Measurements from ENCODE around the gene KIAA1755.

KIAA1755 gene, protein sequence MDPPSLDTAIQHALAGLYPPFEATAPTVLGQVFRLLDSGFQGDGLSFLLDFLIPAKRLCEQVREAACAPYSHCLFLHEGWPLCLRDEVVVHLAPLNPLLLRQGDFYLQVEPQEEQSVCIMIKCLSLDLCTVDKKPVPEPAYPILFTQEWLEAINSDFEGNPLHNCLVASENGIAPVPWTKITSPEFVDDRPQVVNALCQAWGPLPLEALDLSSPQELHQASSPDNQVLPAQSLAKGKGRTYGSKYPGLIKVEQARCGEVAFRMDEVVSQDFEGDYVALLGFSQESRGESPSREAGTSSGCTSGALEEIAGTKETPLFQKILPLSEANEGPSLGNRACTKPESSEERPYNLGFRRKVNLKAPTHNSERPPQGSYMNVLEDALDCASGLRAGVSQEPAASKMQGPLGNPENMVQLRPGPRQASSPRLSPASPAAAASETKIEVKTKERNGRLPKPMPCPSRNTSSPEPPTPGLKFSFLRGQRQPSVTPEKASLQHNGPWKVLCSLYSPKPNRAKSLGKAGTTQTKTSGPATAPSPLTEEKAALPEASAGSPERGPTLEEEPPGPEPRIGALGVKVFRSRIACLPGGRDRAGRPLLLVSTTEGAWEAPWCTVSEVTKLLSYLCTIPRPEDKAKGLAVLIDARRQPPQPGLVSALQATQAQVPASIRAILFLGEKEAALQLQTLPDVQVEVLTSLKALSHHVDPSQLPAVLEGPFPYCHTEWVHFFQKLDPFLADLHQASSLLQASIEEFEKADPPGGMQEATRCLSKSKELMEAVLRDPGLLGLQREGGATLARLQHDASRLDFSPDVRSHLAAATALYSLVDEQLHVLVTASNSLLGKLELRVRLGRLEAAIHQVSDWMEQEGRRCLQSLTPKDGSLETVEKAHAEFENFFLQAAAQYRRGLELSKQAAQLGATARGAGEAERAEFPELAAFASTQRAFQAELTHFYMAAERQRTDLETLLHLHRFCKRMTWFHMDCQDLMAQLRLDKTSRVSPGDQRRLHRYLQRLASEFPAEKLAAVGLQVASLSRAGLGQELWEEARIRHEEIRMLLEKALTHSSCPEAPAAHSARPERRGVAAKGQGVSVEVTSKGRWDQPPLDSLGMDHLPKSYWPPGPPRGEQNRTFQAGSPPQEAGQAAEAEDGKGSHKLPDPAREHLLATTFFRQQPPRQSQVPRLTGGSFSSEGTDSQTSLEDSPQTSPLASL

GRCh38 chr20:38260378-38261053 lies at the start of gene KIAA1755:
Gene KIAA1755 (minus strand): TSS chr20:38260735. CDS start chr20:38260500, 235 bp downstream.
- no peak for DNase-seq

- DNase-seq = no peak
Observed at GRCh38 chr20:38308447-38308846, 47.9 kb upstream of the KIAA1755 start.

GRCh38 chr20:38308047-38308438 lies 47.5 kb upstream of the KIAA1755 start:
- DNase-seq = no peak

DNA sequence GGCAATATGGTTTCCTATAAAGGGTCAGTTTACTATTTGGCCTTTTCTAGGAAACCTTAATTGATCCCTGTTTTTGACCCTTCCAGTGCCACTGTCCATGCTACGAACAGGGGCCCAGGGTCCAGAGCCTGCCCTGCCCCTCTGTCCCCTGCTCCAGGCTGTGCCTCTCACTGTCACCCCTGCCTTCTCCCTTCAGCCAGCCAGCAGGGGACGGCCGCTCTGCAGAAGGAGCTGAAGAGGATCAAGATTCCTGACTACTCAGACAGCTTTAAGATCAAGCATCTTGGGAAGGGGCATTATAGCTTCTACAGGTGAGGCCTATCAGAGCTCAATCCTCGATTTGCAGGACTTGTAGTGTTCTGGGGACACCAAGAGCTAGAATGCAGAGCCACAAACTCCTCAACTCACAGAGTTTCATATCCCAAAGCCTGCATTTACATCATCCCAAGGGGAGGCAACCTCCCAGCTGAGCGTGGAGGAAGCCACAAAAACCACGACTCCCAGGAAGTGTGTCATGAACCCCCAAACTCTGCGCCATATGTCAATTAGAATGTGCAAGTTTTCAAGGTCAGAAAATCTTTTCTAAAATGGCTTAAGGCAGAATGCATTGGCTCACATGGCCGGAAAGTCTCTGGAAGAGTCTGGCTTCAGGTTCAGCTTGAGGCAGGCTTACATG lies 47.0 kb upstream of the KIAA1755 start:
- no peak for DNase-seq

DNA sequence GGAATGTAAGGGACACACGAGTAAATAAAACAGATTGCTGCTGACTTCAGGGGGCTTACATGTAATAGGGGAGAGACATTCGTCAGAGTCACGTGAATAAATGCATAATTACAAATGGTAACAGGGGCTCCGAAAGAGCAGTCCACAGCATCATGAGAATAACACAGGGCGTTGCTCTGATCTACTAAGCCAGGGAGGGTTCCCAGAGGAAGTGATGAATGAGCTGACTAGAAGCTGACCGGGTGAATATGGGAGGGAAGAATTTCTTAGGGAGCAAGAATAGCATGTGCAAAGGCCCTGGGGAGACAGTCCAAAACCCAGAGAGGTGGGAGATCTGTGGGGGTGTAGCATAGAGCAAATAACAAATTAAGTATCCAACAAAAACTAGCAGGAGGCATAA lies 45.8 kb upstream of the KIAA1755 start:
- no peak for DNase-seq

DNA sequence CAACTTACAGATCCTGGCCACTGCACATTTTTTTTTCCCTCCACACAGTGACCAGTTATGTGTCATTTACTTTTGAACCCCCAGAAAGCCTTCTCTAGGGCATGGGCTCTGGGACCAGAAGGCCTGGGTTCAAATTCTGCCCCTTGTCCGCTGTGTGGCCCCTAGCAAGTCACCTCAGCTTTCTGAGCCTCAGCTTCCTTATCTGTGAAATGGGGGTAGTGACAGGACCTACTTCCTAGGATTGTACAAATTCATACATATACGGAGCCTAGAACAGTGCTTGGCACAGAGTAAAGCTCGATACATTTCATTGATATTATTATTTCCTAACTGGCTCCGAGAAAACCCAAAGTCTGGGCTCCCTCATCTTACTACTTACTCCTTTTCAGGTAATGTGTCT lies 45.0 kb upstream of the KIAA1755 start:
- DNase-seq = no peak

DNA sequence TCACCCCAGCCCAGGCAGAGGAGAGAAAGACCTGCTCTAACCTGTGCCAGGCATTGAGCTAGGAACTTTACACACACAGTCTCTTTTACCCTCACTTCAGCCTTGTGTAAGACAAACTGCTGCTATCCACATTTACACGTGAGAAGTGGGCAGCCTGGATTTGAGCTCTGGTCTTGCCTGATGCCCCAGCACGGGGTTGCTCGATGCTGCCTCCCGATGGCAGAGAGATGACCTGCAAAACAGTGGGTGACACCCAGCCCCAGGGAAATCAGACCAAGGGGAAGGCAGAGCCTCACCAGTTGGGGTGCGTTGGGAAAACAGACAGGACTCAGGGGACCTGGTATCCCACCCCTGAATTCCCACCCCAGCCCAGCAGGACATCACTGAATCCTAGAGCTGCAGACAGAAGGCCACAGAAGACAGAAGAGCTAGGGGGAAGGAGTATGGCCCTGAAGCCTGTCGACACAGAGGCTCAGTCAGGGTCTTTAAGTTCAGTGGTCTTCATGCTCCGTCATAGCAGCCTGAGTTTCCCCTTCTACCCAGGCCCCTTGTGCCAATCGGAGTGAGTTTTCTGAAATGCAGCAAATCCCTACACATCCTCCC lies 44.4 kb upstream of the KIAA1755 start:
- no peak for DNase-seq

GRCh38 chr20:38303908-38304379 lies 43.4 kb upstream of the KIAA1755 start, which contains the start of gene BPI:
Gene BPI (plus strand): TSS chr20:38304156. CDS start chr20:38304224, 68 bp downstream.
- DNase-seq = no peak

- no peak for DNase-seq
Observed at GRCh38 chr20:38302786-38303185, 42.3 kb upstream of the KIAA1755 start.

GRCh38 chr20:38301309-38301708 lies 40.8 kb upstream of the KIAA1755 start:
- no peak for DNase-seq

GRCh38 chr20:38300438-38300837 lies 39.9 kb upstream of the KIAA1755 start:
- DNase-seq = no peak

DNA sequence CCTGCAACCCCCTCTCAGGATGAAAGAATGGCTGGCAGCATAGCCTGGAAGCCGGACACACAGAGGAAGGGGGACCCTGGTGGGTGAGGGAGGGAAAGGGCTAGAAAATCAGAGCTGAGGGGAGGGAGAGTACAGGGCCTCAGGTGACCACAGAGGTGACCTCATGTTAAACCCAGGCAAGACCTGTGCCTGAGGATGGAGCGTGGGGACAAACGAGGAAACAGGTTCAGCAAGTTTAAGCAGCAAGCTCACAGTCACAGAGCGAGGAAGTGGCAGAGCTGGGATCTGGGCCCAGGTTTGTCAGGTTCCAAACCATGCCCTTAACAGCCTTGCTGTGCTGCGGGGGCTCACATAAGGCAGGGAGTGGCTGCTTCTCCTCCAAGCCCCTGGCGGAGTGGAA lies 39.4 kb upstream of the KIAA1755 start:
- DNase-seq = no peak

GRCh38 chr20:38298768-38299288 lies 38.3 kb upstream of the KIAA1755 start:
- no peak for DNase-seq

- DNase-seq = no peak
Observed at GRCh38 chr20:38297916-38298674, 37.6 kb upstream of the KIAA1755 start.

DNA sequence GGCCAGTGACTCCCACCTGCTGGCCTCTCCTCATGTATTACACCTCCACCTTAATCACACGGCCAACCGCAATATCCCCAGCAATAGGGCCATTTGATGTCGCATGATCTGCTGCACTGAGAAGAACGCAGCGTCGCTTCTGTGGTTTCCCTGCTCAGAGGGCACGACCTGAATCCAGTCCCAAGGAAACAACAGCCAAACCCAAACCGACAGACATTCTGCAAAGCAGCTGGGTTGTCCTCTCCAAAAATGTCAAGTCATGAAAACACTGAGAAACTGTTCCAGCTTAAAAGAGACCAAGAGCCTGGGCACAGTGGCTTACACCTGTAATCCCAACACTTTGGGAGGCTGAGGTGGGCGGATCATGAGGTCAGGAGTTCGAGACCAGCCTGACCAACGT lies 35.9 kb upstream of the KIAA1755 start:
- DNase-seq = no peak

DNA sequence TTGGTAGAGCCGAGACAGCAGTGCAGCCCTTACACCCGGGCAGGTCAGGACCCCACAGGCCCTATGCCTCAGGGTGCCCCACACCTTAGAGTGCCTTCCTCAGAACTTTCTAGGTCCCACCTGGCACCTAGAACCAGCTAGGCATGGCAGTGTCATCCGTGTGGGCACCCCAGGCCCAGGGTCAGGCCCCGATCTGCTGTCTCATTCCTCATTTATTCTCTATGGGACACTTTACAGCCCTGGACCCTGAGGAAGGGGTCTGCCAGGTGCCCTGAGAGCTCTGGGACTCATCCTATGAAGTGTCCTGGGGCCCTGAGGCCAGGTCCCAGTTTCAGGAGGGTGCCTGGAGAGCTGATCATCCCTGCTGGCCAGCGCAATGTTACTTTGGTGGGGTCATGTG lies 35.3 kb upstream of the KIAA1755 start:
- no peak for DNase-seq

- DNase-seq = no peak
Observed at GRCh38 chr20:38294076-38294591, 33.6 kb upstream of the KIAA1755 start.

GRCh38 chr20:38293491-38294065 lies 33.0 kb upstream of the KIAA1755 start:
- DNase-seq = no peak

DNA sequence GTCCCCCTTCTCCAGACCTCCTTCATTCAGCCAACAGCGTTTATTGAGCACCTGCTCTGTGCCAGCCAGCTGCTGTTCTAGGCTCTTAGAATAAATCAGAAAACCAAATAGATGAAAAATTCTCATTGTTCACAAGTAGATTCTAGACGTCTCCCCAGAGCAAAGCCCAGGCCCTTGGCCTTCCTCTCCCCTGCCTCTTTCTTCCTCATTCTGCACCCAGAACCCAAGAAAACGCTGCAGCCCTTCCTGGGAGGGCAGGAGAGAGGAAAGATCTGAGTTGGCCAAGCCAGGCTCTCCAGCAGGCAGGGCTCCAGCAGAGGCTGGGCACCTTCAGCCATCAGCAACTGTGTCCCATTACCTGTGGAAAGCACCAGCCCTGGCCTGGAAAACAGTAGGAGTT lies 31.4 kb upstream of the KIAA1755 start:
- DNase-seq = no peak

Data from activated T-cell treated with anti-CD3 and anti-CD28 coated beads, Interleukin-2, amount 50 U/mL, for 1 hour (primary cell).